ENCODE measurements around the gene PDE11A.
"Not testable (repeated sequence)": the region's sequence is repeated elsewhere in the genome, so short reads cannot be mapped to it uniquely, and the experiment has no call there.

The PDE11A gene

GRCh38 chr2:177881921-177882320 lies 190.7 kb downstream of the PDE11A start:
- DNase-seq (ENCODE audit: low read depth): no peak

GRCh38 chr2:177881008-177881747 lies 191.4 kb downstream of the PDE11A start:
- DNase-seq (ENCODE audit: low read depth): no peak

GRCh38 chr2:177880285-177880684 lies 192.3 kb downstream of the PDE11A start:
- DNase-seq (ENCODE audit: low read depth): no peak

GRCh38 chr2:177876950-177877349 lies 195.6 kb downstream of the PDE11A start:
- DNase-seq (ENCODE audit: low read depth): no peak

GRCh38 chr2:177874686-177875085 lies 197.9 kb downstream of the PDE11A start:
- no peak for DNase-seq (ENCODE audit: low read depth)

- no peak for DNase-seq (ENCODE audit: low read depth)
Measured at GRCh38 chr2:177873915-177874314, 198.7 kb downstream of the PDE11A start.

GRCh38 chr2:177872286-177872685 lies 200.3 kb downstream of the PDE11A start:
- no peak for DNase-seq (ENCODE audit: low read depth)

GRCh38 chr2:177869912-177870311 lies 202.7 kb downstream of the PDE11A start:
- no peak for DNase-seq (ENCODE audit: low read depth)

- DNase-seq (ENCODE audit: low read depth): no peak
Measured at GRCh38 chr2:177869209-177869608, 203.4 kb downstream of the PDE11A start.

- no peak for DNase-seq (ENCODE audit: low read depth)
Measured at GRCh38 chr2:177868806-177869205, 203.8 kb downstream of the PDE11A start.

- DNase-seq (ENCODE audit: low read depth): no peak
Measured at GRCh38 chr2:177857538-177857937, 215.0 kb downstream of the PDE11A start.

- no peak for DNase-seq (ENCODE audit: low read depth)
Measured at GRCh38 chr2:177852389-177852788, 220.2 kb downstream of the PDE11A start.

- DNase-seq (ENCODE audit: low read depth): no peak
Measured at GRCh38 chr2:177843188-177843587, 229.4 kb downstream of the PDE11A start.

GRCh38 chr2:177842243-177842642 lies 230.3 kb downstream of the PDE11A start:
- DNase-seq (ENCODE audit: low read depth): no peak

GRCh38 chr2:177835418-177836204 lies 237.0 kb downstream of the PDE11A start:
- not testable (repeated sequence) for DNase-seq (ENCODE audit: low read depth)

GRCh38 chr2:177832611-177833433 lies 239.8 kb downstream of the PDE11A start:
- DNase-seq (ENCODE audit: low read depth): no peak

GRCh38 chr2:177830881-177831386 lies 241.6 kb downstream of the PDE11A start:
- no peak for DNase-seq (ENCODE audit: low read depth)

GRCh38 chr2:177828557-177828956 lies 244.0 kb downstream of the PDE11A start:
- DNase-seq (ENCODE audit: low read depth): no peak

- DNase-seq (ENCODE audit: low read depth): no peak
Measured at GRCh38 chr2:177826897-177827296, 245.7 kb downstream of the PDE11A start.

- DNase-seq (ENCODE audit: low read depth): no peak
Measured at GRCh38 chr2:177822941-177823340, 249.6 kb downstream of the PDE11A start.

GRCh38 chr2:177818412-177818811 lies 254.2 kb downstream of the PDE11A start:
- DNase-seq (ENCODE audit: low read depth): no peak

GRCh38 chr2:177817300-177817699 lies 255.3 kb downstream of the PDE11A start:
- DNase-seq (ENCODE audit: low read depth): no peak

Measured in activated T-cell treated with anti-CD3 and anti-CD28 coated beads for 1 hour (primary cell).